Tibial nerve (tissue), 4 donors: ENCODE measurements around the gene MAGI1. TPM values are rescaled to one million over a fixed set of nuclear protein-coding genes. Genes with fewer than 3 reads are reported as not detected.

ENCODE experiments used
- DNase-seq, 2 donors: peaks; one replicate each; pipeline ENCODE4 v3.0.0-alpha.2; 2019; ENCODE audit warnings: low spot score in 2 of 2
- H3K27ac ChIP-seq, 4 donors: fragments of 200-600 bp; sonication (generic) in 3 of 4; one replicate each; pipeline ENCODE4 v1.5.1; 2017 to 2019; ENCODE audit warnings: mild to moderate bottlenecking in 1 of 4
- H3K27me3 ChIP-seq, 2 donors: fragments of 200-600 bp; sonication (generic) in 1 of 2; one replicate each; pipeline versions ENCODE4 v1.5.1 to v1.6.0; 2017 to 2019
- H3K36me3 ChIP-seq, 3 donors: fragments of 200-600 bp; sonication (generic); one replicate each; pipeline ENCODE4 v1.5.1; 2018 to 2019
- H3K4me1 ChIP-seq, 4 donors: fragments of 200-600 bp; sonication (generic) in 3 of 4; one replicate each; pipeline ENCODE4 v1.5.1; 2017 to 2019
- H3K4me3 ChIP-seq, 4 donors: fragments of 200-600 bp; sonication (generic) in 3 of 4; one replicate each; pipeline ENCODE4 v1.5.1; 2017 to 2019; ENCODE audit warnings: mild to moderate bottlenecking in 1 of 4, moderate library complexity in 1 of 4
- H3K9me3 ChIP-seq, 4 donors: fragments of 200-600 bp; sonication (generic) in 3 of 4; one replicate each; pipeline ENCODE4 v1.5.1; 2017 to 2019
- EP300 ChIP-seq, 2 donors: sonication (generic); formaldehyde crosslinking; IDR thresholded peaks; one replicate each; pipeline ENCODE4 v1.6.1; 2017; ENCODE audit warnings: antibody characterized with exemption in 2 of 2, mild to moderate bottlenecking in 1 of 2
- POLR2A ChIP-seq, 2 donors: fragments of 450-650 bp; IDR thresholded peaks; one replicate each; pipeline ENCODE4 v1.6.1; 2017; ENCODE audit warnings: antibody characterized with exemption in 2 of 2, mild to moderate bottlenecking in 2 of 2, moderate library complexity in 2 of 2
- WGBS, 2 donors: methylation state at CpG; one replicate each; pipeline ENCODE4 v1.1.5; 2018; 5-methylcytosine and 5-hydroxymethylcytosine counted together
- total RNA-seq, 4 donors: library from RNA; depleted of rRNA; stranded (reverse); fragments of >200 nt; gene quantifications; one replicate each; pipeline ENCODE4 v1.1.0, GENCODE V29; 2016
- TF ChIP-seq, protein P1 (sequence below), 5 experiments: fragments of 200-600 bp in 3 of 5; fragments of 450-650 bp in 2 of 5; sonication (generic) in 3 of 5; IDR thresholded peaks; one replicate each; pipeline ENCODE4 v1.5.1; 2016 to 2019; ENCODE audit warnings: antibody characterized with exemption in 5 of 5, mild to moderate bottlenecking in 3 of 5, moderate library complexity in 2 of 5

The MAGI1 gene
- total RNA-seq, 4 donors from 2014 or later = 30.6 to 52.8 (median 36.1) TPM

- Histone ChIP-seq H3K36me3 (no peaks in the 10 kb centered on the region), H3K4me3 (no peak overlapping the region), H3K27me3 (no peaks in the 10 kb centered on the region), H3K4me1 (no peaks in the 10 kb centered on the region), H3K27ac (no peak overlapping the region), H3K9me3 (peaks cover 0 to 12% (median 0%) of the 10 kb centered on the region in 4 donors)
- WGBS, 2 donors = 66 to 75% methylated on average over 1 of the region's 1 CpG
- no peak for DNase-seq
- TF ChIP-seq, protein P1, sequence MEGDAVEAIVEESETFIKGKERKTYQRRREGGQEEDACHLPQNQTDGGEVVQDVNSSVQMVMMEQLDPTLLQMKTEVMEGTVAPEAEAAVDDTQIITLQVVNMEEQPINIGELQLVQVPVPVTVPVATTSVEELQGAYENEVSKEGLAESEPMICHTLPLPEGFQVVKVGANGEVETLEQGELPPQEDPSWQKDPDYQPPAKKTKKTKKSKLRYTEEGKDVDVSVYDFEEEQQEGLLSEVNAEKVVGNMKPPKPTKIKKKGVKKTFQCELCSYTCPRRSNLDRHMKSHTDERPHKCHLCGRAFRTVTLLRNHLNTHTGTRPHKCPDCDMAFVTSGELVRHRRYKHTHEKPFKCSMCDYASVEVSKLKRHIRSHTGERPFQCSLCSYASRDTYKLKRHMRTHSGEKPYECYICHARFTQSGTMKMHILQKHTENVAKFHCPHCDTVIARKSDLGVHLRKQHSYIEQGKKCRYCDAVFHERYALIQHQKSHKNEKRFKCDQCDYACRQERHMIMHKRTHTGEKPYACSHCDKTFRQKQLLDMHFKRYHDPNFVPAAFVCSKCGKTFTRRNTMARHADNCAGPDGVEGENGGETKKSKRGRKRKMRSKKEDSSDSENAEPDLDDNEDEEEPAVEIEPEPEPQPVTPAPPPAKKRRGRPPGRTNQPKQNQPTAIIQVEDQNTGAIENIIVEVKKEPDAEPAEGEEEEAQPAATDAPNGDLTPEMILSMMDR (IDR thresholded peaks at IDR 0.05) = no peak
- TF ChIP-seq POLR2A (IDR thresholded peaks at IDR 0.05) (no peak), EP300 (IDR thresholded peaks at IDR 0.05) (no peak)
Measured at GRCh38 chr3:65806600-65806999, 232.1 kb downstream of the MAGI1 start.

- Histone ChIP-seq H3K27me3 (no peaks in the 10 kb centered on the region), H3K36me3 (no peaks in the 10 kb centered on the region), H3K4me3 (no peak overlapping the region), H3K27ac (no peak overlapping the region), H3K4me1 (no peaks in the 10 kb centered on the region), H3K9me3 (no peaks in the 10 kb centered on the region)
- WGBS, 2 donors = 94 to 95% methylated on average over 4 of the region's 4 CpGs
- no peak for TF ChIP-seq POLR2A (IDR thresholded peaks at IDR 0.05)
- no peak for TF ChIP-seq EP300 (IDR thresholded peaks at IDR 0.05)
- TF ChIP-seq, protein P1 (IDR thresholded peaks at IDR 0.05) = no peak
- DNase-seq = no peak
Measured at GRCh38 chr3:65796676-65797075, 242.0 kb downstream of the MAGI1 start.

DNA sequence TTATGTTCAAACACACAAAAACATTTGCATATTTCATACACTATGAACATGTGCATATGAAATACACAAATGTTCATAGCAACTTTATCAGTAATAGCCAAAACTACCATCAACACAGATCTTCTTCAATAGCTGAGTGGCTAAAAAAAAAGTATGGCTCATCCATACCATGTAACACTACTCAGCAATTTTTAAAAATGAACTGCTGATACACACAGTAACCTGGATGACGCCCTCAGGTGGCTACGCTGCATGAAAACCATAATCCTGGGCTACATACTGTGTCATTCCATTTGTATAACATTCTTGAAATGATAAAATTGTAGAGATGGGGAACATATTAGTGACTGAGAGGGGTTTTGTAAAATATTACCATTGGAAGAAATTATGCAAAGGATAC lies 243.6 kb downstream of the MAGI1 start:
- Histone ChIP-seq H3K27ac (no peak overlapping the region), H3K27me3 (no peaks in the 10 kb centered on the region), H3K4me1 (no peaks in the 10 kb centered on the region), H3K4me3 (no peak overlapping the region), H3K9me3 (no peaks in the 10 kb centered on the region), H3K36me3 (no peaks in the 10 kb centered on the region)
- DNase-seq = no peak
- 97% methylated on average over 2 of the region's 2 CpGs for WGBS, 2 donors
- no peak for TF ChIP-seq POLR2A (IDR thresholded peaks at IDR 0.05)
- TF ChIP-seq EP300 (IDR thresholded peaks at IDR 0.05) = no peak
- TF ChIP-seq, protein P1 (IDR thresholded peaks at IDR 0.05) = no peak

DNA sequence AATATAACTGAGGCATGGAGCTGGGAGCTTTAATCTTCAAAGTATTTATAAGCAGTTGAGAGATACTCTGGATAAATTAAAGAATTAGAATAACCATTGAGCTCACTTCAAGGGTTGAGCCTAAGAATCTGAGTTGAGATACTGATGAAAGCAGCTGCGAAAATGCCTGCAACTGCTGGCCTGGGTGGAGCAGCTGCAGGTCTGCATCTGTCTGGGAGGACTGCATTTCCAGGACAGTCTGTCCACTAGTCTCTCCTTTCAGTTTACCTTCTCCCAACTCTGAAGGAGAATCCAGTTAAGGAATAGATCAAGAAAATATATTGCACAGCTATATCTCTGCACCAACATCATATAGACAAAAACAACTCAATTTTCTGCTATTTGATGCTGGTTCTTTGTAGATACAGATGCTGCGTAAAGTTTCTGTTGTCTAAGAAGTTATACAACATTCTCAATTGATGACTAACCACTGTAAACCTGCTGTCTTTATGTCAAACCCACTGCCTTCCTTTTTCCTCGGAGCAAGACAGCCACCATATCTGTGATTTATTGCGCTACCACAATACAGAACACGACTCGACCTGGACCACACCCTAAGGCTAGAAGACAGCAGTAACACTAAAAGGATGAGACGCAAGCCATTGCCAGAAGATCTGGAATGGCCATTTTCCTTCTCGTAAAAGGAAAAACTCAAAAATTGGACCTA lies 245.1 kb downstream of the MAGI1 start:
- Histone ChIP-seq H3K27me3 (no peaks in the 10 kb centered on the region), H3K9me3 (no peaks in the 10 kb centered on the region), H3K4me1 (no peaks in the 10 kb centered on the region), H3K36me3 (no peaks in the 10 kb centered on the region), H3K27ac (no peak overlapping the region), H3K4me3 (no peak overlapping the region)
- WGBS, 2 donors = 74 to 75% methylated on average over 8 of the region's 8 CpGs
- DNase-seq = no peak
- TF ChIP-seq, protein P1 (IDR thresholded peaks at IDR 0.05) = no peak
- TF ChIP-seq EP300 (IDR thresholded peaks at IDR 0.05) = no peak
- TF ChIP-seq POLR2A (IDR thresholded peaks at IDR 0.05) = no peak

DNA sequence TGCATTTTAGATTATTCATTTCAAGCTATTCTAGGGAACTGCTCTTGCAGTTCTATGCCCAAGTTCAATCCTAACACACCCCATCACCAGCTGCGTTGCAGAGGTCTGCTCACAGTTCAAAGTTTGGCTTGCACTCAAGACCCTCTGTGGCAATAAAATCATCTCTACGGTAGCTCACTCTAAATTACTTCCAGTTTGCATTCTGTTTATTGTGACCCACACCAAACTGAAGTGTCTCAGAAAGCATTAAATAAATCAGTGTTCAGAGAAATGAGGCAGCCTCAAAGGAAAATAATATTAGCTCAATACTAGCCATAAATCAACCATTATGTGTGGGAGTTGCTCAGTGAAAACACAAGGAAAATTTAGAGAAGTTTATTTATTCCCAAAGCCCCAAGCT lies 250.3 kb downstream of the MAGI1 start:
- H3K9me3 ChIP-seq = no peaks in the 10 kb centered on the region
- no peaks in the 10 kb centered on the region for H3K36me3 ChIP-seq
- H3K4me1 ChIP-seq = peaks cover 0 to 17% (median 0%) of the 10 kb centered on the region in 4 donors
- no peaks in the 10 kb centered on the region for H3K27me3 ChIP-seq
- DNase-seq = no peak
- TF ChIP-seq, protein P1 (IDR thresholded peaks at IDR 0.05) = no peak
- TF ChIP-seq EP300 (IDR thresholded peaks at IDR 0.05) (no peak), POLR2A (IDR thresholded peaks at IDR 0.05) (no peak)
- H3K4me3 ChIP-seq = no peak overlapping the region
- no peak overlapping the region for H3K27ac ChIP-seq
- 41 to 44% methylated on average over 2 of the region's 2 CpGs for WGBS, 2 donors
